H1 (cell line): ENCODE results near the gene THOC5. TPM values are rescaled to one million over a fixed set of nuclear protein-coding genes. Genes with fewer than 3 reads are reported as not detected.

Source experiments
- CTCF ChIA-PET: fragments of 300-600 bp; sonication (Branson Sonifier 250); formaldehyde crosslinking; loops from one replicate; lab custom pipeline; 2021; ENCODE audit not compliant: partially characterized antibody; lab: Charles Lee
- POLR2A ChIA-PET: fragments of 300-600 bp; sonication (Branson Sonifier 250); formaldehyde crosslinking; loops from one replicate; lab custom pipeline; 2021; ENCODE audit warnings: inconsistent platforms; ENCODE audit not compliant: partially characterized antibody; lab: Charles Lee
- DNase-seq, 2 experiments: peaks; one replicate each; pipeline versions ENCODE4 v3.0.0 to v3.0.0-alpha.2; 2010 to 2022; ENCODE audit warnings: low spot score in 2 of 2, low read depth in 1 of 2, mixed read lengths in 1 of 2
- FAIRE-seq: peaks from 2 replicates; lab custom pipeline; 2011; peaks lifted over from hg19 to GRCh38; lab: Jason Lieb, UNC
- H2AFZ ChIP-seq: 2 replicates; pipeline ENCODE4 v1.8.1; 2012; ENCODE audit warnings: low read length, inconsistent platforms
- H2AK5ac ChIP-seq: 2 replicates; pipeline ENCODE4 v1.6.1; 2013; ENCODE audit warnings: low read depth, low read length
- H2BK120ac ChIP-seq: replicated peaks from 2 replicates; pipeline ENCODE3; 2013; ENCODE audit warnings: low read depth, low read length, inconsistent platforms
- H2BK12ac ChIP-seq: 2 replicates; pipeline ENCODE4 v1.6.1; 2013; ENCODE audit warnings: low read depth, low read length
- H2BK15ac ChIP-seq: 2 replicates; pipeline ENCODE4 v1.6.1; 2013; ENCODE audit warnings: low read length
- H2BK20ac ChIP-seq: 2 replicates; pipeline ENCODE4 v1.6.1; 2013; ENCODE audit warnings: low read length
- H2BK5ac ChIP-seq: 2 replicates; pipeline ENCODE4 v1.6.1; 2013; ENCODE audit warnings: low read depth, low read length
- H3K14ac ChIP-seq: 2 replicates; pipeline ENCODE4 v1.6.1; 2013; ENCODE audit warnings: inconsistent platforms; ENCODE audit not compliant: insufficient read length
- H3K18ac ChIP-seq: 2 replicates; pipeline ENCODE4 v1.6.1; 2013; ENCODE audit warnings: low read length; ENCODE audit errors: extremely low read depth
- H3K23ac ChIP-seq: 2 replicates; pipeline ENCODE4 v1.6.1; 2013; ENCODE audit warnings: inconsistent platforms; ENCODE audit not compliant: insufficient read length
- H3K23me2 ChIP-seq: 2 replicates; pipeline ENCODE4 v1.6.1; 2013; ENCODE audit warnings: low read depth, low read length
- H3K27ac ChIP-seq: 2 replicates; pipeline ENCODE4 v1.6.1; 2011; ENCODE audit warnings: low read depth, low read length, inconsistent platforms
- H3K27me3 ChIP-seq, 4 experiments: replicated peaks in 1 of 4; 1 replicate in 1 of 4; 2 replicates in 3 of 4; pipeline versions ENCODE4 v1.6.1 to v1.8.1; 2011 to 2013; ENCODE audit warnings: low read length in 3 of 4, mild to moderate bottlenecking in 3 of 4, inconsistent platforms in 2 of 4, mixed read lengths in 2 of 4, moderate library complexity in 1 of 4; ENCODE audit not compliant: control insufficient read depth in 3 of 4, insufficient read depth in 3 of 4; ENCODE audit errors: extremely low read depth in 1 of 4
- H3K36me3 ChIP-seq, 4 experiments: 2 replicates each; pipeline versions ENCODE4 v1.6.1 to v1.8.1; 2011 to 2013; ENCODE audit warnings: mild to moderate bottlenecking in 4 of 4, low read length in 3 of 4, moderate library complexity in 2 of 4, control low read depth in 1 of 4, inconsistent platforms in 1 of 4; ENCODE audit not compliant: insufficient read depth in 4 of 4, control insufficient read depth in 2 of 4
- H3K4ac ChIP-seq: replicated peaks from 2 replicates; pipeline ENCODE3; 2013; ENCODE audit warnings: low read length, low read depth, mixed read lengths, inconsistent platforms; ENCODE audit not compliant: insufficient read length
- H3K4me1 ChIP-seq, 4 experiments: replicated peaks in 1 of 4; 1 replicate in 1 of 4; 2 replicates in 3 of 4; pipeline versions ENCODE4 v1.6.1 to v1.8.1; 2011 to 2013; ENCODE audit warnings: low read length in 3 of 4, inconsistent platforms in 2 of 4, mixed read lengths in 1 of 4; ENCODE audit not compliant: insufficient read depth in 4 of 4, control insufficient read depth in 3 of 4
- H3K4me2 ChIP-seq, 2 experiments: 2 replicates each; pipeline versions ENCODE4 v1.6.1 to v1.8.1; 2011 to 2013; ENCODE audit warnings: low read depth in 2 of 2, low read length in 2 of 2, control low read depth in 1 of 2, inconsistent platforms in 1 of 2, mild to moderate bottlenecking in 1 of 2; ENCODE audit not compliant: insufficient read depth in 1 of 2
- H3K4me3 ChIP-seq, 4 experiments: fragments of 200-600, 300-600 bp in 1 of 4; sonication (generic), shearing (Covaris generic), sonication (Bioruptor Twin) in 1 of 4; 2 replicates each; pipeline versions ENCODE4 v1.5.1 to v1.8.1; 2011 to 2016; ENCODE audit warnings: low read length in 4 of 4, low read depth in 3 of 4, control low read depth in 2 of 4, inconsistent platforms in 2 of 4, mild to moderate bottlenecking in 2 of 4, mixed read lengths in 1 of 4, moderate library complexity in 1 of 4; ENCODE audit not compliant: insufficient read depth in 2 of 4; ENCODE audit errors: extremely low read depth in 1 of 4
- H3K56ac ChIP-seq: replicated peaks from 2 replicates; pipeline ENCODE3; 2013; ENCODE audit warnings: low read depth, mild to moderate bottlenecking, mixed read lengths, low read length, inconsistent platforms; ENCODE audit not compliant: insufficient read length
- H3K79me1 ChIP-seq: 2 replicates; pipeline ENCODE4 v1.6.1; 2013; ENCODE audit warnings: low read depth, low read length, control low read depth
- H3K79me2 ChIP-seq, 2 experiments: 2 replicates each; pipeline versions ENCODE4 v1.6.1 to v1.8.1; 2012 to 2013; ENCODE audit warnings: low read length in 2 of 2, mild to moderate bottlenecking in 2 of 2, inconsistent platforms in 1 of 2; ENCODE audit not compliant: insufficient read depth in 2 of 2, control insufficient read depth in 1 of 2
- H3K9ac ChIP-seq, 4 experiments: replicated peaks in 1 of 4; 1 replicate in 1 of 4; 2 replicates in 3 of 4; pipeline versions ENCODE4 v1.6.1 to v1.8.1; 2011 to 2013; ENCODE audit warnings: low read depth in 3 of 4, low read length in 3 of 4, control low read depth in 2 of 4, mild to moderate bottlenecking in 2 of 4, moderate library complexity in 2 of 4, inconsistent platforms in 1 of 4; ENCODE audit errors: extremely low read depth in 1 of 4
- H3K9me3 ChIP-seq, 2 experiments: 2 replicates each; pipeline versions ENCODE4 v1.6.1 to v1.8.1; 2012 to 2013; ENCODE audit warnings: mild to moderate bottlenecking in 2 of 2, moderate library complexity in 2 of 2, control low read depth in 1 of 2, inconsistent platforms in 1 of 2, low read depth in 1 of 2, low read length in 1 of 2, mixed read lengths in 1 of 2; ENCODE audit not compliant: insufficient read depth in 2 of 2
- H4K20me1 ChIP-seq, 2 experiments: replicated peaks in 1 of 2; 2 replicates each; pipeline versions ENCODE3 to v1.8.1; 2011 to 2013; ENCODE audit warnings: inconsistent platforms in 2 of 2, low read length in 2 of 2, mild to moderate bottlenecking in 1 of 2; ENCODE audit not compliant: insufficient read depth in 2 of 2, control insufficient read depth in 1 of 2
- H4K5ac ChIP-seq: 2 replicates; pipeline ENCODE4 v1.6.1; 2013; ENCODE audit warnings: low read length, low read depth, mixed read lengths, inconsistent platforms; ENCODE audit not compliant: insufficient read length
- H4K8ac ChIP-seq: 2 replicates; pipeline ENCODE4 v1.8.0; 2013; ENCODE audit warnings: mild to moderate bottlenecking, moderate library complexity, low read length, inconsistent platforms; ENCODE audit not compliant: insufficient read depth; ENCODE audit errors: extremely low read depth
- H4K91ac ChIP-seq: replicated peaks from 2 replicates; pipeline ENCODE3; 2013; ENCODE audit warnings: low read length, mixed read lengths, inconsistent platforms; ENCODE audit not compliant: insufficient read length
- BACH1 ChIP-seq: IDR thresholded peaks from 2 replicates; pipeline ENCODE4 v1.6.1; 2012; ENCODE audit warnings: low read length, improper control_type of control experiment
- JUND ChIP-seq: IDR thresholded peaks from 2 replicates; pipeline ENCODE4 v1.6.1; 2011; ENCODE audit warnings: mild to moderate bottlenecking, improper control_type of control experiment, low read length
- MAFK ChIP-seq: IDR thresholded peaks from 2 replicates; pipeline ENCODE4 v1.6.1; 2012; ENCODE audit warnings: low read depth, mild to moderate bottlenecking, improper control_type of control experiment, low read length
- WGBS, 2 experiments: shearing (Covaris generic) in 1 of 2; methylation state at CpG; one replicate each; pipeline versions ENCODE4 v1.1.6 to v1.1.7; 2013 to 2015; ENCODE audit warnings: low lambda C conversion rate in 2 of 2, mixed read lengths in 2 of 2, inconsistent platforms in 1 of 2, low coverage in 1 of 2, missing lambda C conversion rate in 1 of 2; ENCODE audit not compliant: insufficient replicate concordance in 2 of 2, insufficient coverage in 1 of 2, insufficient read length in 1 of 2; ENCODE audit errors: extremely low coverage in 1 of 2, missing lambda C conversion rate in 1 of 2; 5-methylcytosine and 5-hydroxymethylcytosine counted together
- polyA plus RNA-seq, 7 experiments: library from polyadenylated mRNA; depleted of rRNA in 3 of 7; stranded (reverse) in 5 of 7; unstranded in 2 of 7; fragments of >200 nt in 5 of 7; fragments of 200-250 nt in 2 of 7; gene quantifications; 1 replicate in 5 of 7; 2 replicates in 1 of 7; 4 replicates in 1 of 7; pipeline versions ENCODE4 v1.2.1 to v1.2.3, GENCODE V29; 2011 to 2013; ENCODE audit warnings: missing spikeins in 2 of 7, mixed read lengths in 2 of 7
- total RNA-seq: library from RNA; stranded (reverse); fragmentation: NEBNext Ultra II Directional; extraction: Animal tissue kit (Norgen Biotek cat#: 25700); gene quantifications from 2 replicates; pipeline ENCODE4 v1.2.1, GENCODE V29; 2021

Gene THOC5
- total and polyA plus RNA-seq, 2 of the 8 experiments (the other 6 are each of a cell fraction or from before 2014, with no cell fraction given) = 27.7 to 65.7 TPM

GRCh38 chr22:29469755-29470154, 83.8 kb downstream of the THOC5 start:
- peak overlapping the region; percentile 38 to 69 (median 50) for H3K4me3 ChIP-seq
- H3K9ac ChIP-seq = peak overlapping the region in 2 of 4 experiments; percentile 21 to 33; a peak in 1 of 7 replicates
- peaks cover 0 to 4% (median 2%) of the 10 kb centered on the region in 4 experiments; a peak in 3 of 7 replicates for H3K27me3 ChIP-seq
- no peaks in the 10 kb centered on the region for H3K9me3 ChIP-seq
- no peaks in the 10 kb centered on the region for H3K36me3 ChIP-seq
- POLR2A ChIA-PET = interaction anchor here (1.3 to 6.0 kb wide), 3 partner anchors 12 to 203 kb away, joined by 3 to 36 read pairs (median 4); partner anchors contain the start of gene NEFH
- no peak overlapping the region for H2AK5ac ChIP-seq
- H2BK5ac ChIP-seq = no peak overlapping the region
- H3K4me2 ChIP-seq = peak overlapping the region; percentile 87 to 92
- WGBS, 2 experiments = 21% methylated on average over 9 of the region's 9 CpGs; no CpG with 5 or more reads in 1 of the 2 experiments
- H3K18ac ChIP-seq = no peak overlapping the region
- DNase-seq (no peak), FAIRE-seq (no peak)
- no peak overlapping the region for H2BK20ac ChIP-seq
- no peak overlapping the region for H2BK120ac ChIP-seq
- no peak overlapping the region for H4K91ac ChIP-seq
- H2BK15ac ChIP-seq = peak overlapping the region; percentile 88
- no peak overlapping the region for H3K56ac ChIP-seq
- no peak overlapping the region for H4K5ac ChIP-seq
- H4K8ac ChIP-seq = no peak overlapping the region
- H3K79me2 ChIP-seq = no peaks in the 10 kb centered on the region
- H4K20me1 ChIP-seq = no peaks in the 10 kb centered on the region
- TF ChIP-seq MAFK (peak; percentile 57; the same call in 1 of the 2 replicates), JUND (no peak), BACH1 (peak; percentile 85)
- H3K4ac ChIP-seq = no peak overlapping the region
- H3K79me1 ChIP-seq = no peaks in the 10 kb centered on the region
- CTCF ChIA-PET = interaction anchor here (1.0 to 5.4 kb wide), 8 partner anchors 10 to 85 kb away, joined by 3 to 42 read pairs (median 6); partner anchors contain the start of gene NEFH
- H2BK12ac ChIP-seq = peak overlapping the region; percentile 14; the same call in 1 of the 2 replicates
- H3K14ac ChIP-seq = no peak overlapping the region
- H3K27ac ChIP-seq = no peak overlapping the region
- H3K4me1 ChIP-seq = peaks cover 0 to 6% (median 3%) of the 10 kb centered on the region in 4 experiments; a peak in 3 of 7 replicates
- H2AFZ ChIP-seq = peak overlapping the region; percentile 92
- peaks cover 7% of the 10 kb centered on the region; the same call in 1 of the 2 replicates for H3K23me2 ChIP-seq
- H3K23ac ChIP-seq = no peak overlapping the region
